ENCODE results near the gene TIPARP.
"Not testable (repeated sequence)": the region's sequence is repeated elsewhere in the genome, so short reads cannot be mapped to it uniquely, and the experiment has no call there.

DNA sequence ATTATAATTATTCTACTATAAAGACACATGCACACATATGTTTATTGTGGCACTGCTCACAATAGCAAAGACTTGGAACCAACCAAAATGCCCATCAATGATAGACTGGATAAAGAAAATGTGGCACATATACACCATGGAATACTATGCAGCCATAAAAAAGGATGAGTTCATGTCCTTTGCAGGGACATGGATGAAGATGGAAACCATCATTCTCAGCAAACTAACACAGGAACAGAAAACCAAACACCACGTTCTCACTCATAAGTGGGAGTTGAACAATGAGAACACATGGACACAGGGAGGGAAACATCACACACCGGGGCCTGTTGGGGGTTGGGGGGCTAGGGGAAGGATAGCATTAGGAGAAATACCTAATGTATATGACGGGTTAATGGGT lies 62.7 kb downstream of the TIPARP start:
- TF ChIP-seq CTCF (conservative IDR thresholded peaks at IDR 0.05); EZH2 (IDR thresholded peaks at IDR 0.05; ENCODE audit: low read depth): not testable (repeated sequence)
